ENCODE measurements around the gene ATG16L2.
"Not testable (repeated sequence)": the region's sequence is repeated elsewhere in the genome, so short reads cannot be mapped to it uniquely, and the experiment has no call there.

Gene ATG16L2

GRCh38 chr11:72826942-72827480 is 12.8 kb downstream of the ATG16L2 start:
- no peak for DNase-seq

- not testable (repeated sequence) for DNase-seq
Measured at GRCh38 chr11:72827656-72828055, 13.4 kb downstream of the ATG16L2 start.

DNA sequence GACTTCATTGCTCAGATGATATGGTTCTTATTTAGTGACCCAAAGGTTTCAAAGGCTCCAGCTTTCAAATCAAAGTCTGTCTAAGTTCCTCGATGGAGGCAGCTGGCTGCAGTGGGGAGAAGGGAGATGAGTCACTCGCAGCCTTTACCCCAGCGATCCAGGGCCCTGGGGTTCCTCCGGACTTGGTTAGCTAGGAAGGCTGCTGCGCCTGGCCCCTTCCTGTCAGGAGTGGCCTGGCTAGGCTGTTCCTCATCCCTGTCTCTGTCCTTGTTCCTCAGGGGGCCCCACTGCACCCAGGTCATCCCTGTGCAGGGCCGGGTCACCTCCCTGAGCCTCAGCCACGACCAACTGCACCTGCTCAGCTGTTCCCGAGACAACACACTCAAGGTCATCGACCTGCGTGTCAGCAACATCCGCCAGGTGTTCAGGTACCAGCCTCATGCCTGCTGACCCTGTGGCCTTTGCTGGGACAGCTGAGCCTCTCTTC is 13.9 kb downstream of the ATG16L2 start:
- DNase-seq = no peak

DNA sequence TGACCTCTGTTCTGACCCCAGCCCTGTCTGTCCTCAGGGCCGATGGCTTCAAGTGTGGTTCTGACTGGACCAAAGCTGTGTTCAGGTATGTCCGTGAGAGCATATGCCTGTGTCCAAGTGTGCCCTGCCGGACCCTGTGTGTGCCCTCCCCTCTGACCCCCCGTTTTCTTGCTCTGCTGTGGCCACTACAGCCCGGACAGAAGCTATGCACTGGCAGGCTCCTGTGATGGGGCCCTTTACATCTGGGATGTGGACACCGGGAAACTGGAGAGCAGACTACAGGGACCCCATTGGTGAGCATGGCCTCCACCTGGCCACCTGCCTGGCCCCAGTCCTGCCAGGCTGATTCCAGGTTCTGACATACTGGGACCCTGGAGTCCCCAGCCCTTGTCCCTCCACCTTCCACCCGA is 14.5 kb downstream of the ATG16L2 start:
- DNase-seq = no peak

GRCh38 chr11:72829178-72829577 is 15.0 kb downstream of the ATG16L2 start:
- DNase-seq = no peak

DNA sequence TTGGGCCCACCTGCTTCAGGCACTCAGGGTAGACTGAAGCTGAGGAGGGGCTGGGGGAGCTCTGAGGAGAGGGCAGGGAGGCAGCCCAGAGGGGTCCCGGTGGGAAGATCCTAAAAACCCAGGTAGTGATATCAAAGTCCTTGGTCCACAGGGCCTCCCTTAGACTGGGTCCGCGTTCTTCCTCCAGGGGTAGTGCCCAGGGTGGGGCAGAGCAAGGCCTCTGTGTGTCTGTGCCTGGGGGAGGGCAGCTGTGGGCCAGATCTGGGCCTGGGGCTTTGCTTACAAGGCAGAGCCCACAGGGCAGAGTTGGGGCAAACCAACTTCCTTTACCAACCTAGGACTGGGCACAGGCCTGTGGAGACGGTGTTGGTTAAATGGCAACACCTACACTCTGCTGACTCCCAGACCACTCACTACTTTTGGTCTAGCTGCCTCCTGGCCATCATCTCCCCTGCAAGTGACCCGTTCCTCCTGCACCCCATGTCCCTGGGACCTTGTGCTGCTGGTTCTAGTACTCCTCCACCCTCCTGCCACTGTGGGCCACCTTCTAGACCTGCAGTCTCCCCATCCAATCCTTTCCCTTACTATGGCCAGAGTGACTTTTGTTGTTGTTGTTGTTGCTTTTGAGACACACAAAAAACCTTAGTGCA is 15.8 kb downstream of the ATG16L2 start:
- no peak for DNase-seq

DNA sequence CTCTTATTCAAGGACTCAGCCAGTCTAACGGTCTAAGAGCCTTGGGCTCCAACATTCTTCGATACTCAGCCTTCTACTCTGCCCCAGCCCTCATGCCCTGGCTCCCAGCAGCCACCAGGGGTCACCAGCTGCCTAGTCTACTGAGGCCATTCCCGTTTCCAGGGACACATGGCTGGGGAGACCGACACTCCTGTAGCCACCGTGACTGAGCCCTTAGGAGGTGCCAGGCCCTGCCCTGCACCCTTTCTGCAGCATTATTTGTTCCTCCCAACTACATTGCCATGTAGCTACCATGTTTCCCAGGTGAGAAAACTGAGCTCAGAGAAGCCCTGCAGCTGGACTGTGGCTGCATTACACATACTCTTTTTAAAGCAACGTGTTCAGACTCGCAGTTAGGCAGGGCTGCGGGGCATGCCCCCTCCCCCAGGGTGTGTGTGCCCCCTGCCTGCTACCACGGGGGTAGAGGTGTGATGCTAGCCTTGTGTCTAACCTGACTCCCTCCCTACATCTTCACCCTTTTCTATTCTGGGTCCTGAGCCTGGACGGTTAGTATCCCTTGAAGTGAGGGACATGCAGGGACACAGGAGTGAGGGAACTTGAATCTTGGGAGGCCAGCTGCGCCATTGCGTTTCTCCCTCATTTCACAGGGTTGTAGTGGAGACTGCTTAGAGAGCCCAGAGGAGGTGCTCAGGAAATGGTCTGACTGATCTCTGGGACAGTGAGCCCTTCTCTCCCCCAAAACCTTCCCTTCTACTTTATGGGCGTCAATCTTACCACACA is 17.5 kb downstream of the ATG16L2 start:
- DNase-seq = peak; percentile 38 to 61

GRCh38 chr11:72832301-72833082 is 18.3 kb downstream of the ATG16L2 start:
- DNase-seq = no peak

DNA sequence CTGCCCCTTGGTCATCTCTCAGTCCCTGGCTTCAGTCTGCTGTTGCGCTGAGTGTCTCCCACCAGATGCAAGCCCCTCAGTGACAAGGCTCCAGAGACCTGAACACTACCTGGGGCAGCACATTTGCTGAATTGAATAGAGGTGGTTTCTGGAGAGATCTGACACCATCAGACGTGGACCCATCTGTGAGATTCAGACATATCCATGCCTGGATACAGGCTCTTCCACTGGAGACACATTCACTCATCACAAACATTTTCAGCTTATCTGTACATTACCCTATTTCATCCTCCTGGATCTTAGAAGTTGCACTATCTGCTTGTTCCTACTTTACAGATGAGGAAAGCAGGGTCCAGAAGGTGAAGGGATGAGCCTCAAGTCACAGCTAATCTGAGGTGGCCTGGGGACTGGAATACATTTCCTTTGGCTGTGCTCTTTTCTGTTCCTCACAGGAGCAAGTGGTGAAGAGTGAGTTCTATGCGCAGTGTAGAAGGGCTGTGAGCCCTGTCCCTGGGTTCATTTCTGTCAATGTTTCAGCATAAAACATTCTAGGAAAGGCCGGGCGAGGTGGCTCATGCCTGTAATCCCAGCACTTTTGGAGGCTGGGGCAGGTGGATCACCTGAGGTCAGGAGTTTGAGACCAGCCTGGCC is 19.0 kb downstream of the ATG16L2 start:
- no peak for DNase-seq

GRCh38 chr11:72833811-72834493 is 19.7 kb downstream of the ATG16L2 start:
- DNase-seq = no peak

DNA sequence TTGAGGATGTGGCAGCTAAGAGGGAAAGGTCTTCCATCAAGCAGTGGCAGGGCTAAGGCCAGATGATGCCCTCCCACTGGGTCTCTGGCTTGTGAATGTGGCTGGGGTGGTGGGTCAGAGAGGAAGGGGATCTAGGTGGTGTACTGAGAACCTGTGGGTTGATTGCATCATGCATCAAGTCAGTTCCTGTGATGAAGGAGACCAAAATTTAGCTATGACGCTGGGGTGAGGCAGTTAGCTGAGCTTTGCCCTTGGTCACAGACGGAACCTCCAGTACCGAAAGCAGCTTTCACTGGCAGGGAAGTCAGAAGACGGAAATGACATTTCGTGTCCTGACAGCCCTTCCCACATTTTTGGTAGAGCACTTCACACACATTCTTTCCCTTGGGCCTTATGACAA is 20.7 kb downstream of the ATG16L2 start:
- no peak for DNase-seq

- DNase-seq = no peak
Measured at GRCh38 chr11:72836111-72836510, 21.9 kb downstream of the ATG16L2 start.

- DNase-seq = no peak
Measured at GRCh38 chr11:72838691-72839305, 24.6 kb downstream of the ATG16L2 start.

- DNase-seq = no peak
Measured at GRCh38 chr11:72840780-72841179, 26.6 kb downstream of the ATG16L2 start.

DNA sequence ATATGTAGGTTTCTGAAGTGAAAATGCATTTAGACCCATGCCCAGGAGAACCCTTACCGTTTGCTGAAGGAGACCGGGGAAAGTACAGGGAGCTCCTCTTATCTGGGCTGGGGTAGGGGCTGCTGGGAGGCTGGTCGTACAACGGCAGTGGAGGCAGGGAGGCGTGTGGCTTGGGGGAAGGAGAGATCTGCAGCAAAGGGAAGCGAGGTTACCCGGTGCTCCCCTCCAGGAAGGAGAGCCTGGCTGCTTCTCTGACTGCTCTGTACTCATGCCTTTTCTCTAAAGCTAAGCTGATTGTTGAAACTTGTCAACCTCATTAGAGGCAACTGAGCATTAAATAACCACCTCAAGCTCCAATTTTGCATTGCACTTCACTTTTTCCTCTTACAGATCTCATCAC is 27.2 kb downstream of the ATG16L2 start:
- no peak for DNase-seq

GRCh38 chr11:72842126-72842525 is 27.9 kb downstream of the ATG16L2 start:
- no peak for DNase-seq

DNA sequence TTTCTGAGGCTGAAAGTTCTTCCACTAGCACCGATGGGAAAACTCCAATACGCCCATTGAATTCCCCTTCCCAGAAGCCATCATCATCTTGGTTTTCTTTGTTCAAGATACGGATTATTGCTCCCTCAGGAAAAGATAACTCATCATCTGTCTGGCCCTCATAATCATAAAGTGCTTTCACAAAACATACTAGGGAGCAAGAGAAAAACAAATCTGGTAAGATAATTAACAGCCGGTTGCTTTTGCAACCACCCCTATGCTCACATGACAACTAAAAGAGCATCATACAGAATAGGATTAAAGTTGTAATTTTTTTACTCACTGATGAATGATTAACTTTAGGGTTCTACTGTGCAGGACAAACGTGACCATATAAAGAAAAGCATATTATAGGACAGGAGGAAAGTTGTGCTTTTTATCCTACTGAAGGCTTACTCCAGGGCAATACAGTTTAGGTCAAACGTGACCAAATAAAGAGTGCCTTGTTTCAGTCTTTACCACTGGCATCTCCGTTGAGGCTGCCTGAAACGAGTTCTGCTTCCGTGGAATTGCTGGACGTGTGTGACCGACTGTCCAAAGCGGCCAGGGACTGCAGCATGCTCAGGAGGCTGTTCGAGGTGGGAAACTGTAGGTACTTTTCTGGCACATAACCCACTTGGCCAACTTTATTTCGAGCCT is 28.6 kb downstream of the ATG16L2 start:
- DNase-seq = no peak

DNA sequence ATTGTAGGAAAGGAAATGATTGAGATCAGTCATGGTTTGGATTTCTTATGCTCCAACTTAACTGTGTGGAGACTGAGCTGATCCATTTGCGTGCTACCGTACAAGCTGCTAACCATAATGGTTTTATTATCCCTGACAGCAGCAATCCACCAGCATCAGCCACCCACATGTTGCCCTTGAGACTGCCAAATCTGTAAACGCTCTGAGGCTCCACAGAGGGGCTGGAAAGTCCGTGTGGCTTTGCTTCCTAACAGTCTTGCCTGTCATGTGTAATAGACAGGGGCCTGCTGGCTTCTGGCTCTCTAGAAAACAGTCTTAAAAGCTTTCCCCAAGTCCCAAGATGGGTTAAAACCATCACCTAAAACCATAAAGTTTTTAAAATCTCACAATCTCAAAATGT is 30.1 kb downstream of the ATG16L2 start:
- DNase-seq = no peak

GRCh38 chr11:72848846-72849466 is 34.7 kb downstream of the ATG16L2 start:
- DNase-seq = peak; percentile 24 to 29

DNA sequence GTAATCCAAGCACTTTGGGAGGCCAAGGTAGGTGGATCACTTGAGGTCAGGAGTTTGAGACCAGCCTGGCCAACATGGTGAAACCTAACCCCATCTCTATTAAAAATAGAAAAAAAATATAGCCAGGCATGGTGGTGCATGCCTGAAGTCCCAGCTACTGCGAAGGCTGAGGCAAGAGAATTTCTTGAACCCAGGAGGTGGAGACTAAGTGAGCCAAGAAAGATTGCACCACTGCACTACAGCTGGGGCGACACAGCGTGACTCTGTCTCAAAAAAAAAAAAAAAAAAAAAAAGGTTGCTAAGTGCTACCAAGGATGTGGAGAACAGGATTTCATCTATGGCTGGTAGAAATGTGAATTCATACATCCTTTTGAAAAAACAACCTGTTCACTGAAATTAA is 36.6 kb downstream of the ATG16L2 start:
- no peak for DNase-seq

DNA sequence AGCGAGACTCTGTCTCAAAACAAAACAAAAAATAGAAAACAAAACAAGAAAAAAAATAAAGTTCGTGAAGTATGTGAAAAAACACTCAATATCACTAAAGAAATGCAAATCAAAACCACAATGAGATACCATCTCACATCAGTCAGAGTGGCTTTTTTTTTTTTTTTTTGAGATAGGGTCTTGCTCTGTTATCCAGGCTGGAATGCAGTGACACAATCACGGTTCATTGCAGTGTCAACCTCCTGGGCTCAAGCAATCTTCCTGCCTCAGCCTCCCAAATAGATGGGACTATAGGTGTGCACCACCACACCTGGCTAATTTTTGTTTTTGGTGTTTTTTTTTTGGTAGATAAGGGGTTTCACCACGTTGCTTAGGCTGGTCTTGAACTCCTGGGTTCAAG is 37.5 kb downstream of the ATG16L2 start:
- DNase-seq = no peak
